Upper lobe of left lung (tissue), 6 donors: ENCODE measurements around the gene MAP3K6. TPM values are rescaled to one million over a fixed set of nuclear protein-coding genes. Genes with fewer than 3 reads are reported as not detected.
A peak's percentile ranks its signal among the peaks of the same experiment; 100 is the strongest.

ENCODE experiments used
- ATAC-seq, 2 donors: fragments of 200-7000 bp; cut with Tn5 transposase; one replicate each; pipeline ENCODE4 v1.9.1; 2022; ENCODE audit warnings: mild to moderate bottlenecking in 2 of 2, moderate library complexity in 2 of 2; ENCODE audit not compliant: low FRiP score in 2 of 2
- DNase-seq, 2 donors: peaks; one replicate each; pipeline ENCODE4 v3.0.0-alpha.2; 2019 to 2020
- H3K27ac ChIP-seq, 4 donors: fragments of 200-600 bp; sonication (generic); one replicate each; pipeline ENCODE4 v1.5.1; 2016 to 2019
- H3K27me3 ChIP-seq, 4 donors: fragments of 200-600 bp; sonication (generic); one replicate each; pipeline ENCODE4 v1.5.1; 2017 to 2019
- H3K36me3 ChIP-seq, 4 donors: fragments of 200-600 bp; sonication (generic); one replicate each; pipeline ENCODE4 v1.5.1; 2016 to 2019
- H3K4me1 ChIP-seq, 4 donors: fragments of 200-600 bp; sonication (generic); one replicate each; pipeline ENCODE4 v1.5.1; 2018 to 2019
- H3K4me3 ChIP-seq, 4 donors: fragments of 200-600 bp; sonication (generic); one replicate each; pipeline ENCODE4 v1.5.1; 2017 to 2019; ENCODE audit warnings: mild to moderate bottlenecking in 2 of 4, moderate library complexity in 1 of 4
- H3K9me3 ChIP-seq, 4 donors: fragments of 200-600 bp; sonication (generic); one replicate each; pipeline ENCODE4 v1.5.1; 2018 to 2019
- EP300 ChIP-seq, 4 donors: sonication (generic); formaldehyde crosslinking; IDR thresholded peaks; one replicate each; pipeline ENCODE4 v1.5.1; 2017; ENCODE audit warnings: antibody characterized with exemption in 4 of 4, control low read depth in 2 of 4
- POLR2A ChIP-seq, 4 donors: fragments of 450-650 bp; IDR thresholded peaks; one replicate each; pipeline ENCODE4 v1.5.1; 2016 to 2017; ENCODE audit warnings: antibody characterized with exemption in 4 of 4, mild to moderate bottlenecking in 2 of 4
- POLR2AphosphoS5 ChIP-seq, 2 donors: sonication (generic); formaldehyde crosslinking; IDR thresholded peaks; one replicate each; pipeline ENCODE4 v1.5.1; 2017; ENCODE audit warnings: antibody characterized with exemption in 2 of 2
- WGBS, 2 donors: methylation state at CpG; one replicate each; pipeline ENCODE4 v1.1.5; 2017 to 2018; 5-methylcytosine and 5-hydroxymethylcytosine counted together
- total RNA-seq, 6 donors: library from RNA; depleted of rRNA in 4 of 6; stranded (reverse); fragments of >200 nt in 4 of 6; gene quantifications; one replicate each; pipeline versions ENCODE4 v1.1.0 to v1.2.1, GENCODE V29; 2016 to 2021
- TF ChIP-seq, protein P1 (sequence below), 6 experiments: fragments of 450-650 bp in 4 of 6; fragments of 200-600 bp in 2 of 6; sonication (generic) in 2 of 6; IDR thresholded peaks; one replicate each; pipeline ENCODE4 v1.5.1; 2016 to 2019; ENCODE audit warnings: antibody characterized with exemption in 6 of 6
- donor health status: DM: no; HTN: no; CAD: no; lungs with moderate emphysema.
- donor health status: DM: no; HTN: yes; CAD: no; lungs with severe emphysema.

Gene MAP3K6
- total RNA-seq, 6 donors from 2014 or later, result 36.6 to 302 (median 118) TPM

DNA sequence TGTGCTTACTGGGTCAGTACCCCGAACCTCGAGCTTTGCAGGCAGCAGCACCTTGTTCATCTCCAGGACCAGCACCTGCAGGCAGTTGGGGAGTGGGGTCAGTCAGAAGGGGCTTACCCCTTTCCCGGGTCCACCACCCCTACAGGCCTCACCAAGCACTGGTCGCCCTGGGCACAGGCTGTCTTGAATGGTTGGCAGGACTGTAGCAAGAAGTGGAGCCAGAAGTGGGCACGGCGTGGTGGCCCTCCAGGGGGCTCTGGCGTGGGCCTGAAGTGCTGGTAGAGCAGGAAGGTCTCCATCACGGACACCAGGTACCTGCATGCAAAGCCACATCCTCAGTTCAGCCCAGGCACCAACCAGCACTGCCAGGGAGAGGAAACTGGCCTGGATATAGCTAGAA lies 5.2 kb downstream of the MAP3K6 start:
- Histone ChIP-seq H3K4me3 (no peak overlapping the region), H3K4me1 (peaks cover 19 to 39% (median 36%) of the 10 kb centered on the region in 4 donors), H3K36me3 (peaks cover 32 to 85% (median 78%) of the 10 kb centered on the region in 4 donors), H3K9me3 (no peaks in the 10 kb centered on the region), H3K27me3 (no peaks in the 10 kb centered on the region), H3K27ac (no peak overlapping the region)
- DNase-seq (no peak), ATAC-seq (no peak)
- TF ChIP-seq POLR2A (IDR thresholded peaks at IDR 0.05) (no peak), POLR2AphosphoS5 (IDR thresholded peaks at IDR 0.05) (no peak), EP300 (IDR thresholded peaks at IDR 0.05) (no peak)
- TF ChIP-seq, protein P1, sequence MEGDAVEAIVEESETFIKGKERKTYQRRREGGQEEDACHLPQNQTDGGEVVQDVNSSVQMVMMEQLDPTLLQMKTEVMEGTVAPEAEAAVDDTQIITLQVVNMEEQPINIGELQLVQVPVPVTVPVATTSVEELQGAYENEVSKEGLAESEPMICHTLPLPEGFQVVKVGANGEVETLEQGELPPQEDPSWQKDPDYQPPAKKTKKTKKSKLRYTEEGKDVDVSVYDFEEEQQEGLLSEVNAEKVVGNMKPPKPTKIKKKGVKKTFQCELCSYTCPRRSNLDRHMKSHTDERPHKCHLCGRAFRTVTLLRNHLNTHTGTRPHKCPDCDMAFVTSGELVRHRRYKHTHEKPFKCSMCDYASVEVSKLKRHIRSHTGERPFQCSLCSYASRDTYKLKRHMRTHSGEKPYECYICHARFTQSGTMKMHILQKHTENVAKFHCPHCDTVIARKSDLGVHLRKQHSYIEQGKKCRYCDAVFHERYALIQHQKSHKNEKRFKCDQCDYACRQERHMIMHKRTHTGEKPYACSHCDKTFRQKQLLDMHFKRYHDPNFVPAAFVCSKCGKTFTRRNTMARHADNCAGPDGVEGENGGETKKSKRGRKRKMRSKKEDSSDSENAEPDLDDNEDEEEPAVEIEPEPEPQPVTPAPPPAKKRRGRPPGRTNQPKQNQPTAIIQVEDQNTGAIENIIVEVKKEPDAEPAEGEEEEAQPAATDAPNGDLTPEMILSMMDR (IDR thresholded peaks at IDR 0.05), result no peak
- 95% methylated on average over 7 to 8 of the region's 8 CpGs for WGBS, 2 donors

DNA sequence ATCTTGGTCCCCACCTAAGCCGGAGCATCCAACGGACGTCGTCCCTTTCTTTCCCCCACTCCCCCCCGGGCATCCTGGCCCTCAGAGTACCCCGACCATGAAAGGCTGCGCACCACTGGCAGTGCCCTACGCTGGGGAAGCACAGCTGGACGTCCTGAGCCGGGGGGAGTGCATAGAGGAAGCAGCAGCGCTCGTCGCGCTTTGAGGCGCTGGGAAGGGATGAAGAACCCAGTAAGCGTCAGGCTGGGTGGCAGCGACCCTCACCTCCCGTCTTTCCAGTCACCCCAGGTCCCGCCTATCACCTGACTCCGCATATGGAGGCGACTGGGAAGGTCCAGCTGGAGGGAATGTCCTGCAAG lies 5.7 kb downstream of the MAP3K6 start:
- peaks cover 32 to 91% (median 84%) of the 10 kb centered on the region in 4 donors for H3K36me3 ChIP-seq
- H3K27ac ChIP-seq, result no peak overlapping the region
- ATAC-seq, result no peak
- 84 to 88% methylated on average over 21 of the region's 21 CpGs for WGBS, 2 donors
- TF ChIP-seq EP300 (IDR thresholded peaks at IDR 0.05) (no peak), POLR2A (IDR thresholded peaks at IDR 0.05) (no peak), POLR2AphosphoS5 (IDR thresholded peaks at IDR 0.05) (no peak)
- TF ChIP-seq, protein P1 (IDR thresholded peaks at IDR 0.05), result no peak
- no peaks in the 10 kb centered on the region for H3K27me3 ChIP-seq
- no peak for DNase-seq
- H3K4me1 ChIP-seq, result peaks cover 19 to 39% (median 36%) of the 10 kb centered on the region in 4 donors
- H3K9me3 ChIP-seq, result no peaks in the 10 kb centered on the region
- H3K4me3 ChIP-seq, result peak overlapping the region in 1 of 4 donors; percentile 42

DNA sequence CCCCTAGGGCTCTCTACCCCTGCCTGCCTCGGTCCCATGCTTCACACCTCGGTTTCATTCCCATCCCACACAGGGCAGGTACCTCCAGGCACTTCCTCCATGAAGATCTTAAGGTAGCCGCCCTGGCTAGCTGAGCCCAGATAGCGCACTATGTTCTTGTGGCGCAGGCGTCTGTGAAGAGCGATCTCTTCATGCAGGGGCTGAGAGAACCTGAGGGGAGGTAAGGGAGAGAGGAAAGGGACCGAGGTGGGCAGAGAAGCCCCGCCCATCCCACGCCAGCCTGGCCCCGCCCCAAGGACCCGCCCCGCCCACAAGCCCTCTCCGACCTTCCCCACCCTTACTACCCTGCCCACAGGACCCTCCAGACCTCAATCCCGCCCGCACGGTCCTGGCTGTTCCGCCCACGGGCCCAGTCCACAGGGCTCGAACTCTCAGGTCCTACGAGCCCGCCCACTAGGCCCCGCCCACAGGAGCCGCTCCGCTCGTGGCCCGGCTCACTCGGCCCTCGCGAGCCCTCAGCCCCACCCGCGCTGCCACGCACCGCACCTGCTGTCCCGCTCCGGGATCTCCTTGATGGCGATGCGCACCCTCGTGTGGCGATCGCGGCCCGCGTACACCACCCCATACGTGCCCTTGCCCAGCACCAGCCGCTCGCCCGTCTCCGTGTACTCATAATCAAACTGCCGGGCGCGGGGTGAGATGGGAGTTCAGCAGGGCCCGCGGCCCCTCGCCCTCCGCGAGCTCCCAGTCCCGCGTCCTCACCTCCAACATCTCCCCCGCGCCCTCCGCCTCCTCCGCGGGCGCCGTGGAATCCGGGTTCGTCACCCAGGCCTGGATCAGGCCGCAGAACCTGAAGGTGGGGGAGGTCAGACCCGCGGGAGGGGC lies 6.4 kb downstream of the MAP3K6 start:
- H3K4me1 ChIP-seq, result peaks cover 19 to 39% (median 36%) of the 10 kb centered on the region in 4 donors
- peak in 1 of 2 donors; percentile 91 for DNase-seq
- H3K27me3 ChIP-seq, result no peaks in the 10 kb centered on the region
- peak overlapping the region in 1 of 4 donors; percentile 3 for H3K27ac ChIP-seq
- peak overlapping the region in 3 of 4 donors; percentile 11 to 42 (median 36) for H3K4me3 ChIP-seq
- H3K36me3 ChIP-seq, result peaks cover 37 to 97% (median 89%) of the 10 kb centered on the region in 4 donors
- peak in 1 of 4 donors; percentile 5 for TF ChIP-seq POLR2A (IDR thresholded peaks at IDR 0.05)
- TF ChIP-seq, protein P1 (IDR thresholded peaks at IDR 0.05), result no peak
- H3K9me3 ChIP-seq, result no peaks in the 10 kb centered on the region
- ATAC-seq, result no peak
- WGBS, 2 donors, result 64 to 70% methylated on average over 58 to 71 of the region's 71 CpGs

DNA sequence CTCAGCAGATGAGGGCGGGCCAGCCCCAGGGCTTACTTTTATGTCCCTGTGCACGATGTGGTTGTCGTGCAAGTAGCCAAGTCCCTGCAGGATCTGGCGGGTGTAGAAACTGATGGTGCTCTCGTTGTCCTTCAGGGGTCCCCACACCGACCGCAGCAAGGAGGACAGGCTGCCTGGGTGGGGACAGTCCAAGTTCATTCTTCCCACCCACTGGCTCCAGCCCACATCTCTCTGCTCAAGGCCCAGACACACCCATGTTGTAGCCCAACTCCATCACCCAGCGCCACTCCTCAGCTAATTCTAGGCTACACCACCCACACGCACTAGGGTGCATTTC lies 7.0 kb downstream of the MAP3K6 start:
- Histone ChIP-seq H3K27me3 (no peaks in the 10 kb centered on the region), H3K9me3 (no peaks in the 10 kb centered on the region), H3K36me3 (peaks cover 41 to 100% (median 95%) of the 10 kb centered on the region in 4 donors), H3K4me3 (peak overlapping the region in 1 of 4 donors; percentile 42), H3K27ac (no peak overlapping the region), H3K4me1 (peaks cover 14 to 35% (median 30%) of the 10 kb centered on the region in 4 donors)
- 74 to 82% methylated on average over 6 to 9 of the region's 9 CpGs for WGBS, 2 donors
- DNase-seq (no peak), ATAC-seq (no peak)
- TF ChIP-seq POLR2A (IDR thresholded peaks at IDR 0.05) (no peak), POLR2AphosphoS5 (IDR thresholded peaks at IDR 0.05) (no peak), EP300 (IDR thresholded peaks at IDR 0.05) (no peak)
- TF ChIP-seq, protein P1 (IDR thresholded peaks at IDR 0.05), result no peak
